HG03045 (cell line): ENCODE data around the gene TAF7.
"Not testable (repeated sequence)": the region's sequence is repeated elsewhere in the genome, so short reads cannot be mapped to it uniquely, and the experiment has no call there.

ENCODE experiments used
- ATAC-seq: cut with Tn5 transposase; IDR thresholded peaks from one replicate; pipeline ENCODE4 v1.9.1; 2021; ENCODE audit warnings: mild to moderate bottlenecking, moderate library complexity; ENCODE audit not compliant: unreplicated experiment

The TAF7 gene

DNA sequence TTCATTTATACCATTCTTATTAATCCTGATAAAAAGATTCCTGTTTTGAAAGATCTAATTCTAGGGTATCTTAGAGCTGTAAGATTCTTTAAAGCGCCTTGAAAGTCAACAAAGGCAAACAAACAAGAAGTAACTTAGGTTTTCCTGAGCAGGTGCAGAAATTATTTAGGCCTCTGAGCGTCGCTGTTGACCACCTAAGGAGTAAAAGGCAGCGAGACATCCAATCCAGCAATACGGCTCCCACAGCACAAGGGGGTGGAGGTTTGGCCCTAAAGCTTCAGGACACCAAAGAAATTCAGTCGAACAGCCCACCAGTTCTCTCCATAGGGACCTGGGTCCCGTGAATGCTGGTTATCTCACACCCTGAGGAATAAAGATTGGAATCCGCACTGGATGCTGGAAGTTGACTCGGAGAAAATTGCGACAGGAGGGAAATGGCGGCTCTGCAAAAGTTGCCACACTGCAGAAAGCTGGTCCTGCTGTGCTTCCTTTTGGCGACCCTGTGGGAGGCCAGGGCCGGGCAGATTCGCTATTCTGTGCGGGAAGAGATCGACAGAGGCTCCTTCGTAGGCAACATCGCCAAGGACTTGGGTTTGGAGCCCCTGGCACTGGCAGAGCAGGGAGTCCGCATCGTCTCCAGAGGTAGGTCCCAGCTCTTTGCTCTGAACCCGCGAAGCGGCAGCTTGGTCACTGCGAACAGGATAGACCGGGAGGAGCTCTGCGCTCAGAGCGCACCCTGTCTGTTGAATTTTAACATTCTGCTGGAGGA lies 18.1 kb upstream of the TAF7 start, which contains the start of gene PCDHGA2:
Gene PCDHGA2, plus strand, starts transcription at position 223 of the 769 bp plus-strand sequence.
- no peak for ATAC-seq

GRCh38 chr5:141332571-141332970 lies 12.0 kb upstream of the TAF7 start:
- not testable (repeated sequence) for ATAC-seq

GRCh38 chr5:141330299-141331080 lies 9.9 kb upstream of the TAF7 start, which contains the start of gene PCDHGA1:
Gene PCDHGA1 (plus strand): TSS chr5:141330514.
- no peak for ATAC-seq

DNA sequence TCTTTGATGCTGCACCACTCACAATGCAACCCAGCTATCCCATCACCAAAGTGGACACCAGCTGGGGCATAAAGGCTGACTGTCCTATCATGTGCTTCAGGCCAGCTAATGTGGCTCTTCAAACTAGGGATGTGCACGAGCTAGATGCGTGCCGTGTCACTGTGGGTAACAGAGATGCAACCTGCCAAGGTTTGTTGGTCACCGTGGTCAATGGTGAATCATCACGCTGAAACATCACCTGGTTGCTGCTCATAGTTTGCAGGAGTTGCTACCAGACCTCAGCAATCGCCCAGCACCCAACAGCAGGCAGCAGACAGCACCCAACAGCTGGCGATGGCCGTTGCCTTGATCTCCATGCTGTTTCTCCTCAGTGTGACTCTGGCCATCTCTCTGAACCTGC lies 7.6 kb upstream of the TAF7 start:
- no peak for ATAC-seq

- ATAC-seq: peak; percentile 82
Observed at GRCh38 chr5:141326088-141326854, 5.7 kb upstream of the TAF7 start.

- ATAC-seq: no peak
Observed at GRCh38 chr5:141322261-141322660, 1.7 kb upstream of the TAF7 start.

DNA sequence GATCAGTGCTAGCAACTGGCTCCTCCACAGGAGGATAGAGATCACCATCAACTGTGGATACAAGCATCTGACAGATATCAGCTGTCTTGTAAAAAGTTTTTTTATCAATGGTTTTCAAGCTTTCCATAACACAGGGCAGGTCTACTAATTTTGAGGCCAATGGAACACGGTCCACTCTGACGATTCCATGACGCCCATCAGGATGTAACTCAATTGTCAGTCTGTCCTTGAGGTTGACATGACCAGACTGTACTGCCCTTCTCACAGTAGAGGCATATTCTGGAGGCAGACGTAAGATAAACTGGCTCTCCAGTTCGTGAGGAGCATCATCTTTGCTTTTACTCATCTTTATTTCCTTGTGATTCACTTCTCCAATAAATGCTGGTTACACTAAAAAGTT lies 885 bp downstream of the TAF7 start:
- no peak for ATAC-seq

GRCh38 chr5:141319202-141319601 lies 1.4 kb downstream of the TAF7 start:
- ATAC-seq: no peak

- not testable (repeated sequence) for ATAC-seq
Observed at GRCh38 chr5:141316963-141317362, 3.6 kb downstream of the TAF7 start.

- ATAC-seq: no peak
Observed at GRCh38 chr5:141313711-141314110, 6.9 kb downstream of the TAF7 start.

- ATAC-seq: no peak
Observed at GRCh38 chr5:141306630-141307029, 14.0 kb downstream of the TAF7 start.

- no peak for ATAC-seq
Observed at GRCh38 chr5:141303756-141304155, 16.8 kb downstream of the TAF7 start, which contains the start of gene SLC25A2. Gene SLC25A2 (minus strand): TSS chr5:141304049. CDS start chr5:141303865, 184 bp downstream.

GRCh38 chr5:141298376-141298775 lies 22.2 kb downstream of the TAF7 start:
- no peak for ATAC-seq

GRCh38 chr5:141272906-141273305 lies 47.7 kb downstream of the TAF7 start:
- no peak for ATAC-seq

DNA sequence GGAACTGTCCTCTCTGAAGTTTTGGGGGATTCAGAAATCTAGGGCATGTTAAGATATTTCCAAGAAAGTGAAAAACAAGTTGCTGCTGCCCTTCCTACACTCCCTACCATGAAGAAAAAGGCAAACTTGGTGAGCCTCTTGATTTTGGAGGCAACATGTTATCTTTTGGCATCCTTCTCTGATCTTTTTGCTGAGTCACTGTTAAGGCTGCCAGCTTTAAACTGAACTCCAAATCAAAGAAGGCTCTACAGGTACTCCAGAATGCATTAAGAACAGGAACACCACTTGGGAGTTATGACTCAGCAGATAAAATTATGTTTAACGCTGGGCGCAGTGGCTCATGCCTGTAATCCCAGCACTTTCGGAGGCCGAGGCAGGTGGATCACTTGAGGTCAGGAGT lies 51.4 kb downstream of the TAF7 start:
- ATAC-seq: no peak
